ENCODE results near the gene NRXN3.

DNA sequence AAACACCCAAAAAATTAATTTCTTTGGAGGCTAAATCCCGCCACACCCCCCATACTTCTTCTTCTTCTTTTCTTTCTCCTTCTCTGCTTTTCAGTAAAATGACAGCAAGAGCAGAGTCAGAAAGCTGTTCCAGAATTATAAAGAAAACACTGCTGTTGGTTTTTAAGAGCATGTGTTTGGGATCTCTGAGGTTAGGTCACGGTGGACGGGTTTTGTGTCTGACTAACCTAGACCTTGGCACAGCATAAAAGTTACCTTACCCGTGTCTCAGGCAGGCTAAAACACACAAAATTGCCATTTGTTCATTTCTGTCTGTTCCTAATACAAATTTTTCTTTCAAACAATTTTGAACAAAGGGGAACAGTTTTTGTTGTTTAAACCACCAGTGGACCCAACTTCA lies 540.8 kb downstream of the NRXN3 start:
- TF ChIP-seq, protein P1, sequence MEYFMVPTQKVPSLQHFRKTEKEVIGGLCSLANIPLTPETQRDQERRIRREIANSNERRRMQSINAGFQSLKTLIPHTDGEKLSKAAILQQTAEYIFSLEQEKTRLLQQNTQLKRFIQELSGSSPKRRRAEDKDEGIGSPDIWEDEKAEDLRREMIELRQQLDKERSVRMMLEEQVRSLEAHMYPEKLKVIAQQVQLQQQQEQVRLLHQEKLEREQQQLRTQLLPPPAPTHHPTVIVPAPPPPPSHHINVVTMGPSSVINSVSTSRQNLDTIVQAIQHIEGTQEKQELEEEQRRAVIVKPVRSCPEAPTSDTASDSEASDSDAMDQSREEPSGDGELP (IDR thresholded peaks at IDR 0.05; ENCODE audit: borderline replicate concordance, low read depth), result no peak
- TF ChIP-seq, protein P2, sequence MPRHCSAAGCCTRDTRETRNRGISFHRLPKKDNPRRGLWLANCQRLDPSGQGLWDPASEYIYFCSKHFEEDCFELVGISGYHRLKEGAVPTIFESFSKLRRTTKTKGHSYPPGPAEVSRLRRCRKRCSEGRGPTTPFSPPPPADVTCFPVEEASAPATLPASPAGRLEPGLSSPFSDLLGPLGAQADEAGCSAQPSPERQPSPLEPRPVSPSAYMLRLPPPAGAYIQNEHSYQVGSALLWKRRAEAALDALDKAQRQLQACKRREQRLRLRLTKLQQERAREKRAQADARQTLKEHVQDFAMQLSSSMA (CRISPR knock-in tag; IDR thresholded peaks at IDR 0.05), result no peak
- no peak for TF ChIP-seq PHF20 (CRISPR knock-in tag; IDR thresholded peaks at IDR 0.05)
- no peak for TF ChIP-seq USF2 (IDR thresholded peaks at IDR 0.05; ENCODE audit: low read depth, low read length)
- no peak for TF ChIP-seq USF2 (CRISPR knock-in tag; IDR thresholded peaks at IDR 0.05; ENCODE audit: borderline replicate concordance)
- no peak for TF ChIP-seq CREM (IDR thresholded peaks at IDR 0.05)
- TF ChIP-seq CREM (CRISPR knock-in tag; IDR thresholded peaks at IDR 0.05), result no peak
- TF ChIP-seq CTCF (CRISPR knock-in tag; IDR thresholded peaks at IDR 0.05), result no peak
- no peak for TF ChIP-seq POLR2AphosphoS5 (IDR thresholded peaks at IDR 0.05; ENCODE audit: low read depth, low read length)
- TF ChIP-seq NFIC (IDR thresholded peaks at IDR 0.05; ENCODE audit: low read length), result no peak
- TF ChIP-seq SP1 (IDR thresholded peaks at IDR 0.05), result no peak
- no peak for TF ChIP-seq SP1 (CRISPR knock-in tag; IDR thresholded peaks at IDR 0.05)
- no peak for TF ChIP-seq KLF11 (CRISPR knock-in tag; IDR thresholded peaks at IDR 0.05)
- no peak for TF ChIP-seq BRD4 (CRISPR knock-in tag; IDR thresholded peaks at IDR 0.05)
- TF ChIP-seq, protein P3, sequence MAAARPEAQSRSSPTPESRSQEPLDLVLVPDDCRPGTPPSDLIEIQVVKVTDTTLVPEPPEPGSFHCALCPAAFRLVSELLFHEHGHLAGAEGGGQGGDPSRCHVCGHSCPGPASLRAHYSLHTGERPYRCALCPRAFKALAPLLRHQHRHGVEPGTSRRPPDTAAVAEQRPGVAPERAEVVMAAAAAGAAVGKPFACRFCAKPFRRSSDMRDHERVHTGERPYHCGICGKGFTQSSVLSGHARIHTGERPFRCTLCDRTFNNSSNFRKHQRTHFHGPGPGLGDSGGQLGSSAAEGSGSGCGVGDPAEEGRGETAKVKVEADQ (CRISPR knock-in tag; IDR thresholded peaks at IDR 0.05; ENCODE audit: borderline replicate concordance), result no peak
- TF ChIP-seq, protein P4, sequence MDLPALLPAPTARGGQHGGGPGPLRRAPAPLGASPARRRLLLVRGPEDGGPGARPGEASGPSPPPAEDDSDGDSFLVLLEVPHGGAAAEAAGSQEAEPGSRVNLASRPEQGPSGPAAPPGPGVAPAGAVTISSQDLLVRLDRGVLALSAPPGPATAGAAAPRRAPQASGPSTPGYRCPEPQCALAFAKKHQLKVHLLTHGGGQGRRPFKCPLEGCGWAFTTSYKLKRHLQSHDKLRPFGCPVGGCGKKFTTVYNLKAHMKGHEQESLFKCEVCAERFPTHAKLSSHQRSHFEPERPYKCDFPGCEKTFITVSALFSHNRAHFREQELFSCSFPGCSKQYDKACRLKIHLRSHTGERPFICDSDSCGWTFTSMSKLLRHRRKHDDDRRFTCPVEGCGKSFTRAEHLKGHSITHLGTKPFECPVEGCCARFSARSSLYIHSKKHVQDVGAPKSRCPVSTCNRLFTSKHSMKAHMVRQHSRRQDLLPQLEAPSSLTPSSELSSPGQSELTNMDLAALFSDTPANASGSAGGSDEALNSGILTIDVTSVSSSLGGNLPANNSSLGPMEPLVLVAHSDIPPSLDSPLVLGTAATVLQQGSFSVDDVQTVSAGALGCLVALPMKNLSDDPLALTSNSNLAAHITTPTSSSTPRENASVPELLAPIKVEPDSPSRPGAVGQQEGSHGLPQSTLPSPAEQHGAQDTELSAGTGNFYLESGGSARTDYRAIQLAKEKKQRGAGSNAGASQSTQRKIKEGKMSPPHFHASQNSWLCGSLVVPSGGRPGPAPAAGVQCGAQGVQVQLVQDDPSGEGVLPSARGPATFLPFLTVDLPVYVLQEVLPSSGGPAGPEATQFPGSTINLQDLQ (CRISPR knock-in tag; IDR thresholded peaks at IDR 0.05), result no peak

Data from HepG2 (cell line).